Nephron (organoid): ENCODE measurements around the gene UHMK1.

Experiments used
- H3K27ac Mint-ChIP-seq, 3 experiments: 2 replicates each; pipeline ENCODE4 v1.8.0; 2020; ENCODE audit warnings: mixed read lengths in 3 of 3, mild to moderate bottlenecking in 2 of 3, moderate library complexity in 1 of 3
- H3K27me3 Mint-ChIP-seq: 2 replicates; pipeline ENCODE4 v1.8.0; 2021; ENCODE audit warnings: low read depth, mild to moderate bottlenecking, moderate library complexity, mixed read lengths
- H3K36me3 Mint-ChIP-seq: 2 replicates; pipeline ENCODE4 v1.8.0; 2020; ENCODE audit warnings: low read depth, mixed read lengths
- H3K4me1 Mint-ChIP-seq: 2 replicates; pipeline ENCODE4 v1.8.0; 2020; ENCODE audit warnings: mixed read lengths
- H3K4me3 Mint-ChIP-seq, 3 experiments: 2 replicates each; pipeline ENCODE4 v1.8.0; 2020; ENCODE audit warnings: mild to moderate bottlenecking in 3 of 3, mixed read lengths in 3 of 3, moderate library complexity in 2 of 3
- H3K9me3 Mint-ChIP-seq: 2 replicates; pipeline ENCODE4 v1.8.0; 2020; ENCODE audit warnings: mixed read lengths
- TF ChIP-seq, protein P1 (sequence below), 3 experiments: fragments of 200-600 bp; sonication (generic); IDR thresholded peaks; one replicate each; pipeline ENCODE4 v1.5.0; 2021; ENCODE audit warnings: antibody characterized with exemption in 3 of 3; ENCODE audit not compliant: unreplicated experiment in 3 of 3

The UHMK1 gene

GRCh38 chr1:162571696-162572095 lies 74.1 kb downstream of the UHMK1 start:
- Mint-ChIP-seq H3K9me3 (no peaks in the 10 kb centered on the region), H3K4me1 (peaks cover 5% of the 10 kb centered on the region), H3K36me3 (peaks cover 32% of the 10 kb centered on the region), H3K4me3 (no peak overlapping the region), H3K27me3 (no peaks in the 10 kb centered on the region), H3K27ac (no peak overlapping the region)
- TF ChIP-seq, protein P1, sequence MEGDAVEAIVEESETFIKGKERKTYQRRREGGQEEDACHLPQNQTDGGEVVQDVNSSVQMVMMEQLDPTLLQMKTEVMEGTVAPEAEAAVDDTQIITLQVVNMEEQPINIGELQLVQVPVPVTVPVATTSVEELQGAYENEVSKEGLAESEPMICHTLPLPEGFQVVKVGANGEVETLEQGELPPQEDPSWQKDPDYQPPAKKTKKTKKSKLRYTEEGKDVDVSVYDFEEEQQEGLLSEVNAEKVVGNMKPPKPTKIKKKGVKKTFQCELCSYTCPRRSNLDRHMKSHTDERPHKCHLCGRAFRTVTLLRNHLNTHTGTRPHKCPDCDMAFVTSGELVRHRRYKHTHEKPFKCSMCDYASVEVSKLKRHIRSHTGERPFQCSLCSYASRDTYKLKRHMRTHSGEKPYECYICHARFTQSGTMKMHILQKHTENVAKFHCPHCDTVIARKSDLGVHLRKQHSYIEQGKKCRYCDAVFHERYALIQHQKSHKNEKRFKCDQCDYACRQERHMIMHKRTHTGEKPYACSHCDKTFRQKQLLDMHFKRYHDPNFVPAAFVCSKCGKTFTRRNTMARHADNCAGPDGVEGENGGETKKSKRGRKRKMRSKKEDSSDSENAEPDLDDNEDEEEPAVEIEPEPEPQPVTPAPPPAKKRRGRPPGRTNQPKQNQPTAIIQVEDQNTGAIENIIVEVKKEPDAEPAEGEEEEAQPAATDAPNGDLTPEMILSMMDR (IDR thresholded peaks at IDR 0.05; ENCODE audit: unreplicated experiment in 3 of 3), result no peak

DNA sequence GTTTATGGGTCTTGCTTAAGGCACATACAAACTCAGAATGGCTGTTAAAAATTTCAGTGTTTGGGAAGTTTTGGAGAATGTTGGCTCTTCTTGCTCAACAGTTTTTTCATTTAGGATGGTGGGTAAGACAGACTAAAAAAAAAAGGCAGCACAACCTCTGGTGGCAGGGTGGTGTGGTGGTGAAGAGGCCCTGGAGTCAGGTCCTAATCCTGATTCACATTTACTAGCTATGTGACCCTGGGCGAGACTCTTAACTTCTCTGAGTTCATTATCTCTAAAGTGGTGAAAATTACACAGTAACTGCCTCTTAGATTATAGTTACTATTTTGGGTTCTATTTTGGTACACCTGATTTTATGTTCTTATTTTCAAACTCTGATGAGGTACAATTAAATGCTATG lies 75.5 kb downstream of the UHMK1 start:
- Mint-ChIP-seq H3K4me1 (peaks cover 5% of the 10 kb centered on the region), H3K9me3 (no peaks in the 10 kb centered on the region), H3K27ac (no peak overlapping the region), H3K27me3 (no peaks in the 10 kb centered on the region), H3K4me3 (no peak overlapping the region), H3K36me3 (peaks cover 31% of the 10 kb centered on the region)
- TF ChIP-seq, protein P1 (IDR thresholded peaks at IDR 0.05; ENCODE audit: unreplicated experiment in 3 of 3), result no peak

- H3K36me3 Mint-ChIP-seq, result peaks cover 40% of the 10 kb centered on the region
- H3K27ac Mint-ChIP-seq, result no peak overlapping the region
- TF ChIP-seq, protein P1 (IDR thresholded peaks at IDR 0.05; ENCODE audit: unreplicated experiment in 3 of 3), result no peak
- H3K9me3 Mint-ChIP-seq, result no peaks in the 10 kb centered on the region
- no peak overlapping the region for H3K4me3 Mint-ChIP-seq
- no peaks in the 10 kb centered on the region for H3K27me3 Mint-ChIP-seq
- peaks cover 4% of the 10 kb centered on the region for H3K4me1 Mint-ChIP-seq
These were observed 80.6 kb downstream of the UHMK1 start for GRCh38 chr1:162578071-162578700.

DNA sequence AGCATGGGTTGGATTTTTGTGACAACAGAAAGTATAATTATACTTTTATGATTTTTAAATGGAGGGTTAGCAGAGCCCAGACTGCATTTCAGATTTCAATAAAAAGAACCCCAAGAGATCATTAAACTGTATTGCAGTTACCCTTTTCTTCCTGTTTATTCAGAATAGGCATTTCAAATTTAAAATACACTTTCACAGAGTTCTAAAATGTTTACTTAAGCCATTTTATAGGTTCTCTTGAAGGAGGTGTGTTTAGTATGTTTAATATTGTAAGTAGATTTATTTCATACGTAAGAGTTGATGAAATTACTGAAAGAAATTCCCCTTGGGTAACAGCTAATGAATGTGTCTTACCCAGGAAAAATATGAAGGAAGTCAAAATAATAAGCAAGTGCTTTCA lies 81.3 kb downstream of the UHMK1 start:
- TF ChIP-seq, protein P1 (IDR thresholded peaks at IDR 0.05; ENCODE audit: unreplicated experiment in 3 of 3), result no peak
- Mint-ChIP-seq H3K27ac (no peak overlapping the region), H3K9me3 (no peaks in the 10 kb centered on the region), H3K4me3 (no peak overlapping the region), H3K27me3 (no peaks in the 10 kb centered on the region), H3K36me3 (peaks cover 40% of the 10 kb centered on the region), H3K4me1 (peaks cover 4% of the 10 kb centered on the region)
